Right lobe of liver (tissue), 6 donors: Measurements from ENCODE around the gene MAP7D3. TPM values are rescaled to one million over a fixed set of nuclear protein-coding genes. Genes with fewer than 3 reads are reported as not detected.

Experiments
- ATAC-seq, 4 donors: fragments of 200-7000 bp; cut with Tn5 transposase; one replicate each; pipeline ENCODE4 v1.9.1; 2020; ENCODE audit warnings: mild to moderate bottlenecking in 4 of 4, moderate library complexity in 4 of 4
- DNase-seq, 3 donors: peaks; one replicate each; pipeline ENCODE4 v3.0.0-alpha.2; 2020
- H3K27ac ChIP-seq, 3 donors: fragments of 200-600 bp; one replicate each; pipeline ENCODE4 v1.8.0; 2022
- H3K27me3 ChIP-seq, 2 donors: fragments of 200-600 bp; one replicate each; pipeline ENCODE4 v1.8.0; 2022
- H3K36me3 ChIP-seq, 4 donors: fragments of 200-600 bp; sonication (generic) in 1 of 4; one replicate each; pipeline versions ENCODE4 v1.5.1 to v1.8.0; 2017 to 2022; ENCODE audit warnings: control low read depth in 1 of 4
- H3K4me1 ChIP-seq, 4 donors: fragments of 200-600 bp; sonication (generic) in 1 of 4; one replicate each; pipeline versions ENCODE4 v1.5.1 to v1.8.0; 2017 to 2022; ENCODE audit warnings: control low read depth in 1 of 4
- H3K4me3 ChIP-seq, 3 donors: fragments of 200-600 bp; one replicate each; pipeline ENCODE4 v1.8.0; 2022
- H3K9me3 ChIP-seq, 4 donors: fragments of 200-600 bp; sonication (generic) in 1 of 4; one replicate each; pipeline versions ENCODE4 v1.5.1 to v1.8.0; 2017 to 2022; ENCODE audit warnings: control low read depth in 1 of 4
- POLR2A ChIP-seq: fragments of 450-650 bp; IDR thresholded peaks from one replicate; pipeline ENCODE4 v1.6.1; 2017; ENCODE audit warnings: antibody characterized with exemption, mild to moderate bottlenecking
- WGBS: methylation state at CpG from one replicate; pipeline ENCODE4 v1.1.6; 2018; ENCODE audit warnings: low coverage, low lambda C conversion rate; ENCODE audit not compliant: insufficient coverage; ENCODE audit errors: missing lambda C conversion rate; 5-methylcytosine and 5-hydroxymethylcytosine counted together
- intact Hi-C, 2 donors: fragments of 100-400 bp; cut with DNase I; formaldehyde crosslinking; loops; one replicate each; pipeline versions ENCODE4 v1.11.2 to v1.14.1; 2022
- total RNA-seq, 6 experiments: library from RNA; depleted of rRNA in 2 of 6; stranded (reverse); fragments of >200 nt in 2 of 6; fragmentation: NEBNext Ultra II Directional in 3 of 6; extraction: Animal tissue kit (Norgen Biotek cat#: 25700) in 3 of 6; gene quantifications; one replicate each; pipeline versions ENCODE4 v1.1.0 to v1.2.4, GENCODE V29; 2016 to 2023
- TF ChIP-seq, protein P1 (sequence below), 4 donors: fragments of 200-600 bp in 3 of 4; fragments of 450-650 bp in 1 of 4; IDR thresholded peaks; one replicate each; pipeline versions ENCODE4 v1.5.1 to v1.8.0; 2016 to 2022; ENCODE audit warnings: antibody characterized with exemption in 4 of 4, mild to moderate bottlenecking in 2 of 4
- donor health status: DM: no; HTN: yes; CAD: no.
- donor health status: DM: no; HTN: no; CAD: no.
- donor health status: DM: no; HTN: no; CAD: no.
- donor health status: DM: no; HTN: yes; CAD: no.
- donor health status: DM: no; HTN: yes; CAD: no.

Gene MAP7D3
- total RNA-seq, 6 experiments from 2014 or later, result 2.4 to 5.4 (median 4.1) TPM

DNA sequence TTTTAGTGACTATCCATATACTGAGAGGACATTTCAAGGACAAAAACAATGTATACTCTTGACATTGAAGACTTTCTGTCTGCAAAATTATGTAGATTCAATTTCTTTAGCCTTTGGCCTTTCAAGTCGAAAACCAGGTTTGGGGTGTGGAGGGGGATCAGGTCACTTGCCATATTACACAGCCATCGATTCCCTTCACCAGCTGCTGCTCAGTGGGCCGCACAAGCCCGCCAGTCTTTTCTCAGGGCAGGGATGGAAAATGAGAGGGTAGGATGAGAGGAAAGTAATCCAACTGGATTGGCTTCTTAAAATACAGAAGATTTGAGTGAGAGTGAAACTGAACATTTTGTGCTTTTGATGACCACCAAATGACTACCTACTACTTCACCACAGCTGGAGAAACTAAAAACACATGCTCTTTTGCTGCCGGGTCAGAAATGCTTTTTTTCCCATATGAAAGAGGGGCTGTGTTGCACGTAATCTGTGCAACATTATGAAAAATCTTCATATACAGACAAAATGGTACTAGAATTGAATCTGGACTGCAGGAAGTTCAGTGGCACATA lies 52.4 kb downstream of the MAP7D3 start:
- DNase-seq, result no peak

DNA sequence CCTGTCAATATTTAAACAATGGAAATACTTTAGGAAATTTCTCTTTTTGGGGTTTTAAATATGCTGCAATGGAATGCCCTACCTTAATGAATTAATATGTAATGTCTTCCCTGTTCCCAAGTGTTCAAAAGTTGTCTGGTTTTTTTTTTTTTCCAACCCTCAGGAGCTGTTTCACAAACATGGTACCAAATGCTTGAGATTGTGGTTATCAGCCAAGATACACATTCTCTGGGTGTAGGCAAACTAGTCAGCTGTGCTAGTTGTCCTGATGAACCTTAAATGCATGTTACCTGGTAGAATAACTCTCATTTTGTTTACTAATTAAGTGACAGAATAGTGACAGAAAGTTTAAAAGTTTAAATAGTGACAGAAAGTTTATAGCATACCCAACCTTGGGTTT lies 53.2 kb downstream of the MAP7D3 start:
- no peak overlapping the region for H3K27ac ChIP-seq
- H3K27me3 ChIP-seq, result no peaks in the 10 kb centered on the region
- ATAC-seq (no peak), DNase-seq (no peak)
- peaks cover 0 to 1% (median 0%) of the 10 kb centered on the region in 4 donors for H3K4me1 ChIP-seq
- no peak overlapping the region for H3K4me3 ChIP-seq
- H3K9me3 ChIP-seq, result no peaks in the 10 kb centered on the region
- no peaks in the 10 kb centered on the region for H3K36me3 ChIP-seq
- intact Hi-C loops, result no loop called here
- TF ChIP-seq, protein P1, sequence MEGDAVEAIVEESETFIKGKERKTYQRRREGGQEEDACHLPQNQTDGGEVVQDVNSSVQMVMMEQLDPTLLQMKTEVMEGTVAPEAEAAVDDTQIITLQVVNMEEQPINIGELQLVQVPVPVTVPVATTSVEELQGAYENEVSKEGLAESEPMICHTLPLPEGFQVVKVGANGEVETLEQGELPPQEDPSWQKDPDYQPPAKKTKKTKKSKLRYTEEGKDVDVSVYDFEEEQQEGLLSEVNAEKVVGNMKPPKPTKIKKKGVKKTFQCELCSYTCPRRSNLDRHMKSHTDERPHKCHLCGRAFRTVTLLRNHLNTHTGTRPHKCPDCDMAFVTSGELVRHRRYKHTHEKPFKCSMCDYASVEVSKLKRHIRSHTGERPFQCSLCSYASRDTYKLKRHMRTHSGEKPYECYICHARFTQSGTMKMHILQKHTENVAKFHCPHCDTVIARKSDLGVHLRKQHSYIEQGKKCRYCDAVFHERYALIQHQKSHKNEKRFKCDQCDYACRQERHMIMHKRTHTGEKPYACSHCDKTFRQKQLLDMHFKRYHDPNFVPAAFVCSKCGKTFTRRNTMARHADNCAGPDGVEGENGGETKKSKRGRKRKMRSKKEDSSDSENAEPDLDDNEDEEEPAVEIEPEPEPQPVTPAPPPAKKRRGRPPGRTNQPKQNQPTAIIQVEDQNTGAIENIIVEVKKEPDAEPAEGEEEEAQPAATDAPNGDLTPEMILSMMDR (IDR thresholded peaks at IDR 0.05), result no peak
- TF ChIP-seq POLR2A, result no peak

More for the DNA sequence above, 52.4 kb downstream of the MAP7D3 start:
- Histone ChIP-seq H3K36me3 (no peaks in the 10 kb centered on the region), H3K9me3 (no peaks in the 10 kb centered on the region), H3K4me3 (no peak overlapping the region), H3K27me3 (no peaks in the 10 kb centered on the region), H3K27ac (no peak overlapping the region), H3K4me1 (peaks cover 0 to 3% (median 0%) of the 10 kb centered on the region in 4 donors)
- ATAC-seq, result no peak
- WGBS, result 50% methylated on average over 6 of the region's 6 CpGs
- intact Hi-C loops, result no loop called here
- TF ChIP-seq POLR2A, result no peak
- TF ChIP-seq, protein P1 (IDR thresholded peaks at IDR 0.05), result no peak

DNA sequence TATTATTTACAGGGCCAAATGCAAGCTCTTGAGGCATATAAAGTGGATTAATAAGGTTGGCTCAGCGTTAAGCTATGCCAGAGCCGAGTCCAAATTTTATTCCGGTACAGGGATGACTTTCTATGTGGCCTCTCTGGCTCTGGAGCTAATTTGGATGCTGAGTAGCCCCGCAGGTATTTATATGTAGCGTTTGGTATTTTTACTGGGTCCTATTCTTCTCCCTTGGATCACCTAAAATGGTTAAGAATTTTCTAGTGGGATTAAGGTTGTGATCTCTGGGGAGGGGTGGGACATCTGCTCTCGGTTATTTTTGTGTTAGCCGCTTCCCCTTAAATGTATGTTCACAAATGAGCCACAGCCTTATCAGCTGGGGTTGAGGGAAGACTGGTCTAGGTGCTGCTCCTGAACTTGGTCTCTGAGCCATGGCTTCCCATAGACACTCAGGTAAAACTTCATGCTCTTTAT lies 54.5 kb downstream of the MAP7D3 start:
- intact Hi-C loops, result no loop called here
- Histone ChIP-seq H3K9me3 (no peaks in the 10 kb centered on the region), H3K27ac (no peak overlapping the region), H3K4me3 (no peak overlapping the region), H3K36me3 (no peaks in the 10 kb centered on the region), H3K27me3 (no peaks in the 10 kb centered on the region), H3K4me1 (no peaks in the 10 kb centered on the region)
- TF ChIP-seq, protein P1 (IDR thresholded peaks at IDR 0.05), result no peak
- no peak for TF ChIP-seq POLR2A
- WGBS, result 60% methylated on average over 7 of the region's 7 CpGs
- no peak for ATAC-seq
- DNase-seq, result no peak

DNA sequence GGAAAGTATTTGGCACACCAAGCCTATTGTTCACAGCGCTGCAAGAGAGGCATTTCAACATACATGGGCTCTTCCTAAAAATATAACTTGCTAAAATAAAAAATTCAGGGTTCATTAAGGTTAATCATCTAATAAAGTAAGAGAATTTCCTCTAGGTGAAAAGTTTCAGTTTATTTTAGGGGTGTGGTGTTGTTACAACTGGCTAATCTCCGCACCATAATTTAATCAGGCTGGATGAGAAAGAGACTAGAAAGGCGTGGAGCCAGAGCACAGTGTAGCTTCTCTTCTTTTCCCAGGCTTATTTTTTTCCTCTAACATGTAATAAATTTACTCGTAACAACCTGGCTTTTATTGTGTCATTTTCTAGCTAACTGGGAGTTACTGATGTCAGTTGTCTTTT lies 56.0 kb downstream of the MAP7D3 start:
- no peak for DNase-seq
- no peaks in the 10 kb centered on the region for H3K9me3 ChIP-seq
- no peaks in the 10 kb centered on the region for H3K27me3 ChIP-seq
- ATAC-seq, result no peak
- H3K4me1 ChIP-seq, result peaks cover 0 to 9% (median 3%) of the 10 kb centered on the region in 4 donors
- TF ChIP-seq, protein P1 (IDR thresholded peaks at IDR 0.05), result no peak
- no peak for TF ChIP-seq POLR2A
- H3K4me3 ChIP-seq, result no peak overlapping the region
- intact Hi-C loops, result no loop called here
- 72% methylated on average over 4 of the region's 4 CpGs for WGBS
- no peaks in the 10 kb centered on the region for H3K36me3 ChIP-seq
- no peak overlapping the region for H3K27ac ChIP-seq

DNA sequence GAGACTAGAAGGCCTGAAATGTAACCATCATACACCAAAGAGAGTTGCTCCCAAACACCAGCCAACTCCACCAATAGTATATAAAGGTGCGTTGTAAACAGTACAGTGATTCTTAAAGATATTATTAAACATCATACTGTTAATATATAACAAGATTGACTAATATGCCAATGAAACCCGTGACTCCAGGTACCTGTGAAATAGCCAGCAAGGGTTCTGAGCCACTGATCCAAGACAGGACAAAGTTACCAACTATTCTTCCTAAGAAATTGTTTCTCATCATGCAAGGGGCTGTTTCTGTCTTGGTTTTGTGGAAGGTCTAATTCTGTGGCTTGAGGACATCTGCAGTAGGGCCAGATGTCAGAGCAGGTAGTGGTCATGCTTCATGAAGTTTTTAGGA lies 56.7 kb downstream of the MAP7D3 start:
- WGBS, result 57% methylated on average over 2 of the region's 2 CpGs
- peaks cover 0 to 16% (median 3%) of the 10 kb centered on the region in 4 donors for H3K4me1 ChIP-seq

More for the DNA sequence above, 56.7 kb downstream of the MAP7D3 start:
- TF ChIP-seq, protein P1 (IDR thresholded peaks at IDR 0.05), result no peak
- TF ChIP-seq POLR2A, result no peak
- Histone ChIP-seq H3K9me3 (no peaks in the 10 kb centered on the region), H3K36me3 (no peaks in the 10 kb centered on the region), H3K4me3 (no peak overlapping the region), H3K27ac (no peak overlapping the region), H3K27me3 (no peaks in the 10 kb centered on the region)
- no peak for DNase-seq
- no peak for ATAC-seq
- intact Hi-C loops, result no loop called here
